Measurements from ENCODE around the gene CLDN25. TPM values are rescaled to one million over a fixed set of nuclear protein-coding genes. Genes with fewer than 3 reads are reported as not detected.

Gene CLDN25
- total and polyA plus RNA-seq, 10 donors, result not detected

DNA sequence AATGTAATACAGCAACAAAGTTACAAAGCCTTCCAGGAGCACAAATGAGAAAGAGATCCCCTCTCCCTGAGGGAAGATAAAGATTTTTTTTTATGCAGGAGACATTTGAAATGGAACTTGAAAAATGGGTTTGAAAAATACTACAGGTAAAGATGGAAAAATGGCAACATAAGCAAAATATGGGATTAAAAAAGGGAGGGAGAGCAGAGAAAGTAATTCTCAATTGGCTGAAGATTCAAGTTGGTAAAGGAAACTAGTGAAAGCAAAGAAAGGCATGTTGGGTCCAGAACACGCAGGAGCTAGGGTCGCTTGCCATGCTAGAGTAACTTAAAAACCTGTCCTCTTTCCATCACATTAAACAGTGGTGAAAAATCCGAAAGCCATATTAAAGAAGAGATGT is 7.6 kb upstream of the CLDN25 start:
- H3K27me3 ChIP-seq (replicated peaks in 1 of 7), result no peaks in the 10 kb centered on the region
- no peaks in the 10 kb centered on the region for H3K9me3 ChIP-seq
- intact Hi-C loops (cut with DNase I; ENCODE audit: low total_unique reads), result no loop called here
- peaks cover 9 to 40% (median 20%) of the 10 kb centered on the region in 6 donors for H3K4me1 ChIP-seq
- no peak overlapping the region for H3K27ac ChIP-seq
- WGBS, 5 donors, result 69 to 92% (median 78%) methylated on average over 3 of the region's 3 CpGs
- no peak for TF ChIP-seq POLR2A (IDR thresholded peaks at IDR 0.05)
- TF ChIP-seq POLR2AphosphoS5 (IDR thresholded peaks at IDR 0.05), result no peak
- TF ChIP-seq, protein P1, sequence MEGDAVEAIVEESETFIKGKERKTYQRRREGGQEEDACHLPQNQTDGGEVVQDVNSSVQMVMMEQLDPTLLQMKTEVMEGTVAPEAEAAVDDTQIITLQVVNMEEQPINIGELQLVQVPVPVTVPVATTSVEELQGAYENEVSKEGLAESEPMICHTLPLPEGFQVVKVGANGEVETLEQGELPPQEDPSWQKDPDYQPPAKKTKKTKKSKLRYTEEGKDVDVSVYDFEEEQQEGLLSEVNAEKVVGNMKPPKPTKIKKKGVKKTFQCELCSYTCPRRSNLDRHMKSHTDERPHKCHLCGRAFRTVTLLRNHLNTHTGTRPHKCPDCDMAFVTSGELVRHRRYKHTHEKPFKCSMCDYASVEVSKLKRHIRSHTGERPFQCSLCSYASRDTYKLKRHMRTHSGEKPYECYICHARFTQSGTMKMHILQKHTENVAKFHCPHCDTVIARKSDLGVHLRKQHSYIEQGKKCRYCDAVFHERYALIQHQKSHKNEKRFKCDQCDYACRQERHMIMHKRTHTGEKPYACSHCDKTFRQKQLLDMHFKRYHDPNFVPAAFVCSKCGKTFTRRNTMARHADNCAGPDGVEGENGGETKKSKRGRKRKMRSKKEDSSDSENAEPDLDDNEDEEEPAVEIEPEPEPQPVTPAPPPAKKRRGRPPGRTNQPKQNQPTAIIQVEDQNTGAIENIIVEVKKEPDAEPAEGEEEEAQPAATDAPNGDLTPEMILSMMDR (IDR thresholded peaks at IDR 0.05 in 8 of 11, conservative IDR thresholded peaks at IDR 0.05 in 3 of 11), result no peak
- H3K4me3 ChIP-seq, result peak overlapping the region in 1 of 8 donors; percentile 88
- peaks cover 0 to 39% (median 12%) of the 10 kb centered on the region in 6 donors for H3K36me3 ChIP-seq
- no peak for DNase-seq

DNA sequence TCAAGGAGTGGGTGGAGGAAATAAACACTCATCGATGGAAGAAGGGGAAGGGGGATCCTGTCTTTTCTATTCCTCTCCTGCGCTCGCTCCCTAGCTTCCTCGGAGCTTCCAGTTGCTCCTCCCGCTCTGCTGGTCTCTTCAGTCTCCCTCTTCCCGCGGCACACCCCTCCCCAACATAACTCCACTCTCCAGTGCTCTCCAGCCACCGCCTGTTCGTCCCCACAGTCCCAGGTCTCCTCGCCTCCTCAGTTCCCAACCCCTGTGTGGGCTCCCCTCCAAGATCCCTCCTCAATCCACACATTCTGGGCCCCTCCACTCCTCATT is 6.5 kb upstream of the CLDN25 start:
- Histone ChIP-seq H3K27me3 (replicated peaks in 1 of 7) (no peaks in the 10 kb centered on the region), H3K27ac (peak overlapping the region; percentile 64 to 86 (median 83)), H3K36me3 (peaks cover 0 to 28% (median 9%) of the 10 kb centered on the region in 6 donors), H3K4me3 (peak overlapping the region; percentile 63 to 88 (median 72)), H3K4me1 (peaks cover 9 to 35% (median 20%) of the 10 kb centered on the region in 6 donors), H3K9me3 (no peaks in the 10 kb centered on the region)
- WGBS, 5 donors, result 0 to 2% (median 1%) methylated on average over 10 of the region's 10 CpGs
- intact Hi-C loops (cut with DNase I; ENCODE audit: low total_unique reads), result no loop called here
- no peak for TF ChIP-seq POLR2AphosphoS5 (IDR thresholded peaks at IDR 0.05)
- TF ChIP-seq POLR2A (IDR thresholded peaks at IDR 0.05), result no peak
- TF ChIP-seq, protein P1 (IDR thresholded peaks at IDR 0.05 in 8 of 11, conservative IDR thresholded peaks at IDR 0.05 in 3 of 11), result no peak
- no peak for DNase-seq

DNA sequence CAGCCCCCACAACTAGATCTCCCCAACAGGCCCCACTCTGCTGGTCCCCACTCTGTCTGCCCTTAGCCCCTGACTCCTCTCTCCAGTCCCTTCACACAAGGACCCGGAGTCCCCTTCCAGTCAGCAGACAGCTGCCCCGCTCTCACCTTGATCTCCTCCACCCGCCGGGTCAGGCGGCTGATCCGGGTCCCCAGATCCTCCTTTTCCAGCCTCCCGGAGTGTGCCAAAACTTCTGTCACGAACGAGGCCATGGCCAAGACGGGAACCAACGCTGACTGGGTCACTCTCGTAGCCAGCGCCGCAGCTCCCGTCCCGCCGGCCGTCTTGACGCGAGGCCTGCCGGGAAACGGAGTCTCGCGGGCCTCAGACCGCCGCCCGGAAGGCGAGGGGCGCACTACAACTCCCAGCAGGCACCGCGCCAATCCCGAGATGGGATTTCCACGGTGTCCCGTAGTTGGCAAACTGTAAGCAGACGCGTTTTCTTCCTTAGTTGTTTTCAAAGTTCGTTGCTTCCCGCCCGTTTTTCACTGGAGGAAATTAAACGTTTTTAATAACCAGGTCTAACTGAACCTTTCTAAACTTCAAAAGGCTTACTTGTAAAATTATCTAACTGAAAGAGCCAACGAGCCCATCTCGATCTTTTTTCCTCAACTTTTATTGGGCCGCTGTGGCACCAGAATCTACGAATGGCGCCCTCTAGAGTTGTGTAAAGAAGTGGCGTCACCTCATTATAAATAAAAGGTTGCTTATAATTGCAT is 6.0 kb upstream of the CLDN25 start, which contains the start of gene ZW10:
TSS of gene ZW10 (minus strand) at position 277 of the 758 bp plus-strand sequence. CDS start at position 251, 26 bp downstream.
- DNase-seq, result peak; percentile 98
- intact Hi-C loops (cut with DNase I; ENCODE audit: low total_unique reads), result no loop called here
- Histone ChIP-seq H3K27ac (peak within 1 kb of the TSS; percentile 64 to 86 (median 83)), H3K27me3 (replicated peaks in 1 of 7) (no peaks in the 10 kb centered on the region), H3K4me3 (peak within 1 kb of the TSS; percentile 63 to 88 (median 72)), H3K4me1 (peaks cover 9 to 35% (median 20%) of the 10 kb centered on the region in 6 donors), H3K9me3 (no peaks in the 10 kb centered on the region), H3K36me3 (peaks cover 0 to 22% (median 5%) of the 10 kb centered on the region in 6 donors)
- 0 to 1% (median 0%) methylated on average over 27 to 46 of the region's 46 CpGs for WGBS, 5 donors
- TF ChIP-seq, protein P1 (IDR thresholded peaks at IDR 0.05 in 8 of 11, conservative IDR thresholded peaks at IDR 0.05 in 3 of 11), result peak; percentile 46 to 84 (median 80)
- TF ChIP-seq POLR2AphosphoS5 (IDR thresholded peaks at IDR 0.05), result peak; percentile 87 to 93 (median 91)
- TF ChIP-seq POLR2A (IDR thresholded peaks at IDR 0.05), result no peak

DNA sequence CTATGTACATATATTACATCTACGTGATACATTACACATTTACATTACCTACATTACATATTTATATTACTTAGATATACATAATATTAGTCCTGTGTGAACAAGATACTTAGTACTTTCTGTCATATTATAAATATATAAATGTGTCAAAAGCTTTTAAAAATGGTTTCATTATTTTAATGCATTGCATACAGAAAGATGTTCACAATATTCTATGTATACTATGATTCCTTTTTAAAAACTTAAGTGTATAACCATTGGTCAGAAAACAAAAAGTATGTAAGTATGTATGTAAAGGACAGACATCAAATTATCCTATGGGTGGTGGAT is 5.5 kb upstream of the CLDN25 start:
- peaks cover 9 to 35% (median 20%) of the 10 kb centered on the region in 6 donors for H3K4me1 ChIP-seq
- H3K27ac ChIP-seq, result peak overlapping the region in 7 of 8 donors; percentile 66 to 86 (median 84)
- DNase-seq, result no peak
- H3K4me3 ChIP-seq, result peak overlapping the region; percentile 63 to 88 (median 72)
- peaks cover 0 to 3% (median 0%) of the 10 kb centered on the region in 7 donors for H3K27me3 ChIP-seq (replicated peaks in 1 of 7)
- peaks cover 0 to 17% (median 1%) of the 10 kb centered on the region in 6 donors for H3K36me3 ChIP-seq
- H3K9me3 ChIP-seq, result no peaks in the 10 kb centered on the region
- 0% methylated on average over 1 of the region's 1 CpG for WGBS, 5 donors
- intact Hi-C loops (cut with DNase I; ENCODE audit: low total_unique reads), result no loop called here
- TF ChIP-seq, protein P1 (IDR thresholded peaks at IDR 0.05 in 8 of 11, conservative IDR thresholded peaks at IDR 0.05 in 3 of 11), result peak in 3 of 11 experiments; percentile 5 to 42 (median 29)
- no peak for TF ChIP-seq POLR2A (IDR thresholded peaks at IDR 0.05)

All from spleen (tissue), 11 donors.